Activated CD4-positive, alpha-beta memory T cell treated with anti-CD3 and anti-CD28 coated beads for 36 hours (primary cell): Measurements from ENCODE around the gene CHI3L1. TPM values are rescaled to one million over a fixed set of nuclear protein-coding genes. Genes with fewer than 3 reads are reported as not detected.

ENCODE experiments used
- CTCF ChIA-PET: fragments of 350-600 bp; sonication (Branson Sonifier 250); formaldehyde crosslinking; loops from one replicate; lab custom pipeline; 2021; ENCODE audit warnings: antibody characterized with exemption, inconsistent platforms; lab: Charles Lee
- POLR2A ChIA-PET: fragments of 350-600 bp; sonication (Branson Sonifier 250); formaldehyde crosslinking; loops from one replicate; lab custom pipeline; 2021; ENCODE audit warnings: antibody characterized with exemption; lab: Charles Lee
- DNase-seq: peaks from one replicate; pipeline ENCODE4 v3.0.0-alpha.2; 2020
- H3K27ac Mint-ChIP-seq: one replicate; pipeline ENCODE4 v1.8.0; 2021; ENCODE audit warnings: mixed read lengths
- H3K27me3 Mint-ChIP-seq: one replicate; pipeline ENCODE4 v1.8.0; 2021; ENCODE audit warnings: mixed read lengths
- H3K36me3 Mint-ChIP-seq: one replicate; pipeline ENCODE4 v1.8.0; 2021; ENCODE audit warnings: mixed read lengths
- H3K4me1 Mint-ChIP-seq: one replicate; pipeline ENCODE4 v1.8.0; 2021; ENCODE audit warnings: low read depth, mixed read lengths
- H3K4me3 Mint-ChIP-seq: one replicate; pipeline ENCODE4 v1.8.0; 2021; ENCODE audit warnings: mild to moderate bottlenecking, mixed read lengths
- H3K9me3 Mint-ChIP-seq: one replicate; pipeline ENCODE4 v1.8.0; 2021; ENCODE audit warnings: mixed read lengths
- intact Hi-C: fragments of 100-400 bp; cut with micrococcal nuclease; formaldehyde crosslinking; loops from one replicate; pipeline ENCODE4 v1.15.1; 2023
- total RNA-seq, 2 experiments: library from RNA; stranded (reverse); gene quantifications; one replicate each; pipeline ENCODE4 v1.2.3, GENCODE V29; 2021

Gene CHI3L1
- total RNA-seq, 2 experiments from 2014 or later: not detected

DNA sequence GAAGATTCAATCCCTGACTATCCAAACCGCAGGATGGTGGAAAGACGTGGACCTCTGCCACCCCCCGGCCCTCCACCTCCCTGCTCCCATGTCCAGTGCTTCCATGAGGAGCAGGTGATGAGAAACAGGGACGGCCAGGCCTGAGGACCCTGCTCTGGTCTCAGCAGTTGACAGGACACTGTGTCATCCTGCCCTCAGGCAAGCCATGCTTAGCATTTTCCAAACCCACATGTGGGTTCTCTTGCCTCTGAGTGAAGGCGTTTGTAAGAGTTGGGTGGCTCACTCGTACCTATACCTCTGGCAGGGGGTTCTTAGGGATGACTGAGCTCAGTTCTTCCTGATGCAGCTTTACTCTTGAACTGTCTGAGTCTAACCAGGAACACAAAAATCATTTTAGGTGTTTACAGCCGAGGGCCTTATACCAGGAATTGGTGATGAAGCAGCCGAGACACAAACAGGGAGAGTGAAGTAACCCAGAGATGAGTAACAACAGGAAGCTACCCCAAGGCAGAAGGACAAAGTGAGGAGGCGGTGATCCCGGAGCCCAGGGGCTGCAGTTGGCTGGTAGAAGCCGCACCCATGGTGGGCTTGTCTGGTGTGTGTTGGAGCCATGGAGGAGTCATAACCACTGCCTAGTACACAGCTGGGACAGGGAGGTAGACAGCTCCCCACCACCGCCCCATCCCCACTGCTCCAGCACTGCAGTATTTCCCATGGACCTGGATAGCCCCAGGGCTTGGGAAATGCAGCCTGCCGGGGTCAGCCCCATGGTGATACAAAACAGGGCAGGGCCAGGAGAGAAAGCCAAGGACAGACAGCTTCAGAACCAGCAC, 32.3 kb downstream of the CHI3L1 start:
- Mint-ChIP-seq H3K4me1 (no peaks in the 10 kb centered on the region), H3K36me3 (no peaks in the 10 kb centered on the region), H3K4me3 (no peak overlapping the region), H3K9me3 (peaks cover 5% of the 10 kb centered on the region), H3K27ac (no peak overlapping the region), H3K27me3 (no peaks in the 10 kb centered on the region)
- ChIA-PET CTCF (interaction anchor here (1.8 kb wide), 1 partner anchor 62 kb away, joined by 4 read pairs; no protein-coding TSS in a partner anchor), POLR2A (no interaction called here)
- intact Hi-C loops: no loop called here
- no peak for DNase-seq

DNA sequence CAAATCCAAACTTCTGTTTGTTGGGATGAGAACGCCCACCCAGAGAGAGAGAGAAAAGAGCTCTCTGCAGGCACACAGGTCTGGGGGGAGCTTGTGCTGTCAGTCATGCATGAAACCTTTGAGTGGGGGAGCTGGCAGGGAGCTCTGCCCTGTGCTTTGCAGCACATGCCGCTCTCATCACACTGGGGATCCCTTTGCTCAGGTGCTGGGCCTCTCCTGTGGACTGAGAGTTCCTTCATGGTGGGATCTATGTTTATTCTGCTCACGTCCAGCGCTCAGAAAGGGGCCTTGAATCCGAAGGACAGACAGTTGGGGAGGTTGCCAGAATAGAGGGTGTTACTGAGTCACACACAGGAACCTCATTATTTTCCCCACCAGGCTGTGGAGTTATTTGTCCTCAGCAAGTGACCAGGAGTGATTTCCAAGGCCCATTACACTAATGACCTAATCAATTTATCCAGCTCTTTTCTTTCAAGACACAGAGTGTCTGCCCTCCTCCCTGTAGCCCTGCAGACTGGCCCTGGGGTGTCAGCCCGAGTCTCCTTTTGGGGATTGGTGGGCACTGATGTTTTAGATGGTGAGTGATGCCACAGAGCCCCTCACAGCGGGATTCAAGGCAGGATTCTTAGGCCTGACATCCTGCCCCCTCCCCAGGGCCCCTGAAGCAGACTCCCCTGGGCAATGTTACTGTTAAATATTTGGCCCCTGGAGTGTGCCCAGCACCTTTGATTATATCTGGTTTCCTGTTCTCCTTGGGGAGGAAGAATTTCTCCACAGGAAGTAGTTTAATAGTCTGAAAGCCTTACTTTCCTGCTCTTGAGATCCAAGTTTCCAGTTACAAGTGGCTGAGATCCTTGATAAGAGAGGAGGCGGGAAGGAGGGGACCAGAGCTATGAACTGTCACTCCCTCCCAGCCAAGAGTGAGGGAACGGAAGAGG, 33.2 kb downstream of the CHI3L1 start:
- POLR2A ChIA-PET: no interaction called here

DNA sequence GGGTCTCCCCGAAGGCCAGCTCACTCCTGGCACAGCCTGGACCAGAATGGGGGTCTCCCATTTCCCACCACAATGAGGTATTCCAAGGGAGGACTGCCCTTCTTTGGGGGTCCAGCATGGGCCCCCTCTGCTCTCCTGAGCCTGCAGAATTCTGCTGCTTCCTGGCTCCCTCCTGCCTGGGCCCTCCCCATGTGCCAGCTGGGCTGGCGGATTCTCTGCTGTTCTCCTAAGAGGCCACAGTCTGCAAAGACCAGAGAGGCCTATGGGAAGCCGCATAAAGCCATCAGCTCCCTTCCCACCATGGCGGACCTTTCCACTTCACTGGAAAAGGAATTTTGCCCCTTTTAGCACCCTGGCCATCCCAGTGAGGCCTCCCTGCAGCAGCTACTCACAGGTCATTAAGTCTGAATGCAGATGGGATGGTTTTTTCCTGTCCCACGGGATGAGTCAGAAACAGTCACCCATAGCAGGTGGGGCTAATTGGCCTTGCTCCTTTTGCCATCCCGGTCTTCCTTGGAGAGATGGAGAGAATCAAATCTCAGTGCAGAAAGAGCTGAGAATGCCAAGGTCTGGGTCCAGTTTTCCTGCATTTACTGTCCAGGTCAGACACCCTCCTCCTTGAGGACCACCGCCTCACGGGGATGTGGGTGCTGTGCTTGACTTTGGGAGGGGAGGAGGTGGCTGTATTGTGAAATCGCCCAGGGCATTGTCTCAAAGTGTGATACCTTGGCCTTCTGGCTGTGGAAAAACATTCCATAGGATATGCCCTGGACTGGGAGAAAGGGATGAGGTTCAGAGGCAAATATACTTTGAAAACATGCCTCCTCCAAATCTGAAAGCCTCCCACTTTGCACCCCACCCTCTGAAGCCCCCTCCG, 34.1 kb downstream of the CHI3L1 start:
- intact Hi-C loops: no loop called here
- H3K4me1 Mint-ChIP-seq: no peaks in the 10 kb centered on the region
- CTCF ChIA-PET: interaction anchor here (0.7 kb wide), 1 partner anchor 1846 kb away, joined by 3 read pairs; no protein-coding TSS in a partner anchor
- POLR2A ChIA-PET: no interaction called here
- H3K27ac Mint-ChIP-seq: no peak overlapping the region
- DNase-seq: no peak
- no peaks in the 10 kb centered on the region for H3K36me3 Mint-ChIP-seq
- no peak overlapping the region for H3K4me3 Mint-ChIP-seq
- H3K27me3 Mint-ChIP-seq: no peaks in the 10 kb centered on the region
- no peaks in the 10 kb centered on the region for H3K9me3 Mint-ChIP-seq

More for the DNA sequence above, 33.2 kb downstream of the CHI3L1 start:
- H3K4me3 Mint-ChIP-seq: no peak overlapping the region
- no peaks in the 10 kb centered on the region for H3K27me3 Mint-ChIP-seq
- no peak for DNase-seq
- CTCF ChIA-PET: interaction anchor here (0.7 to 1.8 kb wide), 2 partner anchors 63 to 1845 kb away, joined by 3 to 4 read pairs; no protein-coding TSS in a partner anchor
- no peaks in the 10 kb centered on the region for H3K36me3 Mint-ChIP-seq
- H3K27ac Mint-ChIP-seq: no peak overlapping the region
- no peaks in the 10 kb centered on the region for H3K4me1 Mint-ChIP-seq
- intact Hi-C loops: no loop called here
- H3K9me3 Mint-ChIP-seq: peaks cover 4% of the 10 kb centered on the region

DNA sequence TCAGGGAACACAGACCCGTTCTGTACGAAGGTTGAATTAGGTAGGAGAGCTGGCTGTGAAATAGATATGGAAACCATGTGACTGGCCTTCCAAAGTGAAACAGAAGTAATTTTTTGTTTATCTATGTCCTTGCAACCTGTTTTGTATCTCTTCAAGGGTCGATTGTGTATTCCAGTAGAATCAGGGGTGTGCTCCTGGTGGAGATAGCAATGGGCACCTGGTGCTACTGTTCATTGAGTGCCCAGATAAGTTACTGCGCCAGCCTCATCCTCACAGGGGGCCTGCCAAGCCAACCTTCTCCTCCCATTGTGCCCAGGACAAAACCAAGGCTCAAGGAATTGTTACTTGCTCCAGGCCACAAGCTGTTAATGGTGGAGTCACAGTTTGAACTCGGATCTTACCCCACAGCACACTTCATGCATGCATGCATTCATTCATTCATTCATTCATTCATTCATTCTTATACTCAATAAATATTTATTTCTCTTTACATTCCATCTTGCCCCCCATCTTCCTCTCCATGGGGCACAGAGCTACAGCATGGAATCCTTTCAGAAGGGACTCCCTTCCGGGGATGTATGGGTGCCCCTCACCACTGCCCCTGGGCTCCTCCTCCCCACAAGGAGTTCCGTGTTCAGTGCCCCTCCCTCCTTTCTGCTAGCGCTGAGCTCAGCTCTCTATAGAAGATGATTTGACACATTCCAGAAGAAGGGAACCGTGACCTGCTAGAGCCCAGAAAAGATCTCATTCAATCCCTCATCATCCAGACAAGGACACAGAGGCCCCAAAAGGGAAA, 34.9 kb downstream of the CHI3L1 start:
- Mint-ChIP-seq H3K27me3 (no peaks in the 10 kb centered on the region), H3K27ac (no peak overlapping the region), H3K9me3 (no peaks in the 10 kb centered on the region), H3K4me3 (no peak overlapping the region), H3K4me1 (no peaks in the 10 kb centered on the region), H3K36me3 (no peaks in the 10 kb centered on the region)
- intact Hi-C loops: no loop called here
- ChIA-PET POLR2A (no interaction called here), CTCF (no interaction called here)
- no peak for DNase-seq

DNA sequence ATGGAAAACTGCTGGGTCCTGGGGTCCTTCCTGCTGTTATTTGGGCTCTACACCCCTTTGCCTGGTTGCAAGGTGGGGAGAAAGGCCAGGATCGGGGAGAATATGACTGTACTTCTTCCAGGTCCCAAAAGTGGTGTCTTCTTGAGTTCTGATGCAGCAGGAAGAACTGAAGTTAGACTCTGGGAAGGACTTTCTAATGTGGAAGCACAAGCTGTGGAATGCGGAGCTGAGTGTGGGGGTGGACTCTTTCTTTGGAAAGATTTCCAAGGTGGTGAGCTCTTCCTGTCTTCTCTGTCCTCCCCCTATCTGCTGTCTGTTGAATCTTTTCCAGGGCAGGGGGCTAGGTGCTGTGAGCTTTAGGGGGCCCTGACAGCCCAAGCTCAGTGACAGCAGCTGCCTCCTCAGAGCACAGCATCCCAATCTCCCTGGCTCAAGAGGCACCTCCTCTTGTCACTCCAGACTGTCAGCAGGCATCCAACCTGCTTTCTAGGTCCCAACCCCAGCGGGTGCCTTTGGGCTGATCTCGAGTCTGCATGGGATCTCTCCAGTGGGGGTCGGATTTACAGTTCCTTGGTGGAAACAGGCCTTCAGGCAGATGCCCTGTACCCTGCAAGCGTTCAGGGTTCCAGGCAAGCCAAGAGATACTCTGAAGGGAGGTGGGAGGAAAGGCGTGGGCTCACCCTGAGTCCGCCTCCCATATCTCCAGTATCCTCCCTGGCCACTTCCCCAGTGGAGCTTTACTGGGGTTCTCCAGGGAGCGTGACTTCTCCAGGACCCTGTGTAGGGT, 35.8 kb downstream of the CHI3L1 start:
- Mint-ChIP-seq H3K36me3 (no peaks in the 10 kb centered on the region), H3K27me3 (no peaks in the 10 kb centered on the region), H3K9me3 (no peaks in the 10 kb centered on the region), H3K4me1 (no peaks in the 10 kb centered on the region), H3K27ac (no peak overlapping the region), H3K4me3 (no peak overlapping the region)
- CTCF ChIA-PET: no interaction called here
- intact Hi-C loops: no loop called here
- DNase-seq: no peak
- POLR2A ChIA-PET: no interaction called here

DNA sequence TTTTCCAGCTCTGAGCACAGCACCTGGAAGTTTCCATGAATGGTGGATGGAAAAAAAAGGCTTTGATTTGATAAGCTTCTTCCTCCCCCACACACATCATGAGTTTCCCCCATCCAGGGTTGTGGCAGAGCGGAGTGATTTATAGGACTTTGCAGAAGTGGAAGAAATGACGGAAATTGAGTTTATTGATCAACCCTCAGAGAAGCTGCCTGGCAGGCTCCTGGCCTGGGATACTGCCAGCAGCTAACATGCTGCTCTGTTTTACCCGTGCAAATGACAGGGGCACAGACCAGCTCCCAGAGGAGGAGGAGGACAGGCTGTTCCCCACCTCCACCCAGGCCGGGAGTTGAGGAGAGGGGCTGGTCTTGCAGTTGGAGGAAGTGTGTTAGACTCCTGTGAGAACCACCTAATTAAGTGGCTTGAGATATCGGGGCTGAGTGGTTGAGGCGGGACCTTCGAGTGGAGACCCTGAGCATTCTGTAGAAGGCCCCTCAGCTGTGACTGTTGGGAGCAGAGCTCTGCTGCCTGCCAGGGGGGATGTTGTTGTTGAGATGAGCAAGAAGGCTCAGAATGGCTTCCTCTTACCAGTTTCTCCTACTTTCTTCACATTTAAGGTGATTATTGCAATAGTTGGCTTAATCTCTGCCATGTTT, 37.2 kb downstream of the CHI3L1 start:
- ChIA-PET POLR2A (no interaction called here), CTCF (interaction anchor here (0.6 to 1.4 kb wide), 2 partner anchors 16 to 22 kb away, joined by 3 to 7 read pairs; no protein-coding TSS in a partner anchor)
- no peak for DNase-seq
- Mint-ChIP-seq H3K9me3 (no peaks in the 10 kb centered on the region), H3K36me3 (no peaks in the 10 kb centered on the region), H3K4me3 (no peak overlapping the region), H3K4me1 (no peaks in the 10 kb centered on the region), H3K27ac (no peak overlapping the region), H3K27me3 (no peaks in the 10 kb centered on the region)
- intact Hi-C loops: no loop called here

DNA sequence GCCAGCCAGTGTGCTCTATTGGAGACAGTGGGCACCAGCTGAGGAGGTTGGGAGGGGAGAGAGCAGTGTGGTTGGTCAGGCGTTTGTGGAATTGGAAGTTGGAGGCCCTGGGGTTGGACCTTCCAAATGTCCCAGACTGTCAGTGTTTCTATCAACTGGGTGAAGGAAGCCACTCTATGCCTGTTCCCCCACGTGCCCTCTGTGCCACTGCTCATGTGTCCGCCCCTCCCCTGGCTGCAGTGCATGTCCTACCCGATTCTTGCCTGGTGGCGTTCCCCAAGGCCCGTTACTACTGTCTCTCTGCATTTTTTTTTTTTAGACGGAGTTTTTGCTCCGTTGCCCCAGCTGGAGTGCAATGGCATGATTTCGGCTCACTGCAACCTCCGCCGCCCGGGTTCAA, 37.9 kb downstream of the CHI3L1 start:
- no peaks in the 10 kb centered on the region for H3K4me1 Mint-ChIP-seq
- CTCF ChIA-PET: interaction anchor here (0.6 to 1.4 kb wide), 4 partner anchors 14 to 68 kb away, joined by 3 to 7 read pairs (median 3); no protein-coding TSS in a partner anchor
- intact Hi-C loops: no loop called here

DNA sequence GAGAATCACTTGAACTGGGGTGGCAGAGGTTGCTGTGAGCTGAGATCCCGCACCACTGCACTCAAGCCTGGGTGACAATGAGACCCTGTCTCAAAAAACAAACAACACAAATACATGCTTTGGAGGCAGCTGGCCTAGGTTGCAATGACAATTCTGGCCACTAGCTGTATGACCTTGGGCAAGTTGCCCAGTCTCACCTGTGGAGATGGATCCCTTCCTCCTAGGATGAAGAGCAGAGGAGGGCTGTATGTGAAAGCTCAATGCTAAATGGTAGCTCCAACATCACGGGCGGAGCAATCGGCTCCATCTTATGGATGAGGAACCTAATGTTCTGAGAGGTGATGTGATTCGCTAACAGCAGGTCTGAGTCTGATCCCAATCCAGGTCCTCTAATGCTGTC, 38.4 kb downstream of the CHI3L1 start:
- Mint-ChIP-seq H3K27me3 (no peaks in the 10 kb centered on the region), H3K4me1 (no peaks in the 10 kb centered on the region), H3K9me3 (peaks cover 3% of the 10 kb centered on the region), H3K4me3 (no peak overlapping the region), H3K36me3 (no peaks in the 10 kb centered on the region), H3K27ac (no peak overlapping the region)
- POLR2A ChIA-PET: no interaction called here
- intact Hi-C loops: no loop called here
- CTCF ChIA-PET: interaction anchor here (0.6 to 1.2 kb wide), 3 partner anchors 13 to 68 kb away, joined by 3 to 4 read pairs (median 3); no protein-coding TSS in a partner anchor
- DNase-seq: no peak

More for the DNA sequence above, 37.9 kb downstream of the CHI3L1 start:
- H3K36me3 Mint-ChIP-seq: no peaks in the 10 kb centered on the region
- no peak for DNase-seq
- no peaks in the 10 kb centered on the region for H3K27me3 Mint-ChIP-seq
- H3K27ac Mint-ChIP-seq: no peak overlapping the region
- no peak overlapping the region for H3K4me3 Mint-ChIP-seq
- POLR2A ChIA-PET: no interaction called here
- peaks cover 2% of the 10 kb centered on the region for H3K9me3 Mint-ChIP-seq

DNA sequence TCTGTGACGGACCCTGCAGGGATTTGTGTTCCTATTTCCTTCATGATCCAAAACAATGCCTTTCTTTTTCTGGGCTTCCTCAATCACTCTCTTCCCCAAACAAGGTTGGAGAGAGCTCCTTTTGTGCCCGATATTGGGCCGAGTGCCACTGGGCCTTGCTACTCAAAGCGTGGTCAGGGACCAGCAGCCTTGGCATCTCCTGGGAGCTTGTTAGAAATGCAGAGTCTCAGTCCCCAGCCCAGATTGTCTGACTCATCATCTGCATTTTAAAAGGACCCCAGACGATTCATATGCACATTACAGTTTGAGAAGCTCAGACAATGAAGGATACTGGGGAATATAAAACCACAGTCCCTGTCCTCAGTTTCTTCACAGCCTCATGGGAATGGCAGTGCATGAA, 39.1 kb downstream of the CHI3L1 start:
- no peaks in the 10 kb centered on the region for H3K36me3 Mint-ChIP-seq
- ChIA-PET CTCF (interaction anchor here (0.6 to 1.2 kb wide), 4 partner anchors 13 to 42 kb away, joined by 3 to 4 read pairs (median 4); no protein-coding TSS in a partner anchor), POLR2A (no interaction called here)
- intact Hi-C loops: no loop called here
- DNase-seq: no peak
- no peaks in the 10 kb centered on the region for H3K27me3 Mint-ChIP-seq
- no peaks in the 10 kb centered on the region for H3K4me1 Mint-ChIP-seq
- H3K27ac Mint-ChIP-seq: no peak overlapping the region
- H3K9me3 Mint-ChIP-seq: peaks cover 3% of the 10 kb centered on the region
- H3K4me3 Mint-ChIP-seq: no peak overlapping the region

DNA sequence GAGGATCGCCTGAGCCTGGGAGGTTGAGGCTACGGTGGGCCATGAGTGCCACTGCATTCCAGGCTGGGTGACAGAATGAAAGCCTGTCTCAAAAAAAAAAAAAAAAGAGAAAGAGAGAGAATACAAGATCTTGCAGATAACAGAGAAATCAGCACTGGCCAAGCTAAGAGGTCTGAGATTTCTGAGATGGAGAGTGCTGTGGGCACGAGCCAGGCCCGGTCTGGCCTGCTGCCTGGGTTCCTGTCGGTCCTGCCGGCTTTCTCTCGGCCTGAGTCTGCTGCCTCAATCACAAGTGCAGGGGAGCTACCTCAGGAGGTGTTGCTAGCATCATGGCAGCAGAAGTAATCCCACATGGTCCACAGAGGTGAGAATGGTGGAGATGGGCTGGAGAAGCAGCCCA, 40.0 kb downstream of the CHI3L1 start:
- Mint-ChIP-seq H3K27me3 (no peaks in the 10 kb centered on the region), H3K36me3 (no peaks in the 10 kb centered on the region), H3K9me3 (peaks cover 3% of the 10 kb centered on the region), H3K4me1 (no peaks in the 10 kb centered on the region), H3K27ac (no peak overlapping the region), H3K4me3 (no peak overlapping the region)
- CTCF ChIA-PET: interaction anchor here (0.6 kb wide), 1 partner anchor 1744 kb away, joined by 3 read pairs; no protein-coding TSS in a partner anchor
- intact Hi-C loops: no loop called here
- DNase-seq: no peak
- POLR2A ChIA-PET: no interaction called here
